Osteocyte (in vitro differentiated cells): ENCODE results near the gene TSSK2. TPM values are rescaled to one million over a fixed set of nuclear protein-coding genes. Genes with fewer than 3 reads are reported as not detected.

Experiments used
- DNase-seq: peaks from one replicate; pipeline ENCODE4 v3.0.0; 2021; ENCODE audit warnings: mixed read lengths; ENCODE audit not compliant: unreplicated experiment; ENCODE audit errors: extremely low spot score
- H3K27ac Mint-ChIP-seq: one replicate; pipeline ENCODE4 v1.8.0; 2021; ENCODE audit warnings: mild to moderate bottlenecking, mixed read lengths; ENCODE audit not compliant: unreplicated experiment
- H3K27me3 Mint-ChIP-seq: one replicate; pipeline ENCODE4 v1.8.0; 2021; ENCODE audit warnings: mixed read lengths; ENCODE audit not compliant: unreplicated experiment
- H3K36me3 Mint-ChIP-seq: one replicate; pipeline ENCODE4 v1.8.0; 2021; ENCODE audit warnings: mixed read lengths; ENCODE audit not compliant: unreplicated experiment
- H3K4me1 Mint-ChIP-seq: one replicate; pipeline ENCODE4 v1.8.0; 2021; ENCODE audit warnings: mixed read lengths; ENCODE audit not compliant: unreplicated experiment
- H3K4me3 Mint-ChIP-seq: one replicate; pipeline ENCODE4 v1.8.0; 2021; ENCODE audit warnings: mild to moderate bottlenecking, moderate library complexity, mixed read lengths; ENCODE audit not compliant: unreplicated experiment
- H3K9me3 Mint-ChIP-seq: one replicate; pipeline ENCODE4 v1.8.0; 2021; ENCODE audit warnings: mixed read lengths; ENCODE audit not compliant: unreplicated experiment
- CTCF ChIP-seq: fragments of 200-600 bp; sonication (generic); IDR thresholded peaks from 2 replicates; pipeline ENCODE4 v1.5.0; 2021; ENCODE audit warnings: antibody characterized with exemption, mild to moderate bottlenecking, moderate library complexity
- total RNA-seq: library from RNA; stranded (reverse); gene quantifications from 2 replicates; pipeline ENCODE4 v1.2.1, GENCODE V29; 2021

Gene TSSK2
- total RNA-seq, 1 donor from 2014 or later = not detected

GRCh38 chr22:19128009-19128401 is 3.1 kb upstream of the TSSK2 start:
- H3K9me3 Mint-ChIP-seq = no peaks in the 10 kb centered on the region
- no peak overlapping the region for H3K27ac Mint-ChIP-seq
- peaks cover 2% of the 10 kb centered on the region for H3K4me1 Mint-ChIP-seq
- H3K27me3 Mint-ChIP-seq = no peaks in the 10 kb centered on the region
- no peak for TF ChIP-seq CTCF
- no peak for DNase-seq
- no peak overlapping the region for H3K4me3 Mint-ChIP-seq
- H3K36me3 Mint-ChIP-seq = peaks cover 5% of the 10 kb centered on the region

DNA sequence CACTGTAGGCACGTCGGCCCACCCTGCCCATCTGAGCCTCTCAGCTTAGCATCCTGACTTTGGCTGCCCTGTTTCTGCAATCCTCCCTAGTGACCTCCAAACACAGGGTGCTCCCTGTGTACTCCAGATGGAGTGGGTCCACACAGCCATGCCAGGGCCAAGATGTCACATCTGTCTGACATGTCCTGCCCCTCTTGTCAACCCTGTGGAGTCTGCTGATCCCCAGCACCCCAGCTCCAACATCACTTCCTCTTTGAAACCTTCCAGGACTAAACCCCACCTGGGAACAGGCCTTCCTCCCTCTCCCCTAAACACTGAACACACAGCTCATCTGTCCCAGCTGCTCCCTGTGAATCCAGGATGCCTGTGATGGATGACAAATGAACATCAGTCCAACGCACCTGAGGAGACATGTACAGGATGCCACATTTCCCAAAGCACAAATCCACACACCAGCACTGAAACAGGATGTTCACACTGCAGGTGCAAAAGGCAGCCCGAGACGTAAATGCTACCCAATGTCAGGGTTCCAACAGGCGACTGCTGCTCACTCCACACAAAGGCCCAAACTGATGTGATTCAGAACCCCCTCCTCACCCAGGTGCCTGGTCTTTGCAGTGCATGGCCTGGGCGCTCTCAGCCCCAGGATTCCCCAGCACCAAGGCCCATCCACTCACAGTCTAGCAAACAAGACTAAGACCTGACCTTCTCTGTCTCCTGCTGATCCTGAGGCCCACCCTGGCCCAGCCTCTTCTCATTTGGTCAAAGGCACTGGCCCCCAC is 2.0 kb upstream of the TSSK2 start:
- no peak for DNase-seq
- peaks cover 13% of the 10 kb centered on the region for H3K36me3 Mint-ChIP-seq

DNA sequence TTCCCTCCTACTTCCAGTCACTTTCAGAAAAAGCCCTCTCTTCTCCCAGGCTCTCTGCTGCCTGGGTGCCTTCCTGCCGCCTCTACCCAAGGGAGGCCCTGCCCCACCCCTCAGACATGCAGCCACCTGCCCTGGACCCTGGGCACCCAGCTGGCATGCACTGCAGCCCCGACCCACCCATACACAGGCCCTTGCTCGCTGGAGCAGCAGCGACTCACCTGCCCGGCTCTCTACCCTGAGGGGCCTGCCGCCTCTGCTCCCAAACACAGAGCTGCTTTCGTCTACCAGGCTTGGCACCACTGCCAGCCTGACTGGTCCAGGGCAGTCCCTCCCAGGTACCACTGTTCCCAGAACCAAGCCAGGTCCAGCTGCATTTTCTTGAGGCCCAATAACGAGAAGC is 1.2 kb upstream of the TSSK2 start:
- no peak for DNase-seq
- Mint-ChIP-seq H3K36me3 (peaks cover 16% of the 10 kb centered on the region), H3K4me3 (no peak overlapping the region), H3K27me3 (no peaks in the 10 kb centered on the region), H3K9me3 (no peaks in the 10 kb centered on the region), H3K27ac (no peak overlapping the region), H3K4me1 (no peaks in the 10 kb centered on the region)
- TF ChIP-seq CTCF = no peak

More for the DNA sequence above, 2.0 kb upstream of the TSSK2 start:
- no peaks in the 10 kb centered on the region for H3K27me3 Mint-ChIP-seq
- H3K4me3 Mint-ChIP-seq = no peak overlapping the region
- TF ChIP-seq CTCF = no peak
- no peaks in the 10 kb centered on the region for H3K4me1 Mint-ChIP-seq
- no peaks in the 10 kb centered on the region for H3K9me3 Mint-ChIP-seq
- no peak overlapping the region for H3K27ac Mint-ChIP-seq

GRCh38 chr22:19131685-19132015 is 542 bp downstream of the TSSK2 start:
- no peak overlapping the region for H3K27ac Mint-ChIP-seq
- peaks cover 27% of the 10 kb centered on the region for H3K36me3 Mint-ChIP-seq
- DNase-seq = no peak
- TF ChIP-seq CTCF = no peak
- H3K9me3 Mint-ChIP-seq = no peaks in the 10 kb centered on the region
- H3K27me3 Mint-ChIP-seq = no peaks in the 10 kb centered on the region
- H3K4me3 Mint-ChIP-seq = no peak overlapping the region
- no peaks in the 10 kb centered on the region for H3K4me1 Mint-ChIP-seq

- no peak for TF ChIP-seq CTCF
- H3K4me1 Mint-ChIP-seq = no peaks in the 10 kb centered on the region
- no peak overlapping the region for H3K4me3 Mint-ChIP-seq
- no peak for DNase-seq
- no peaks in the 10 kb centered on the region for H3K9me3 Mint-ChIP-seq
- no peaks in the 10 kb centered on the region for H3K27me3 Mint-ChIP-seq
- peaks cover 32% of the 10 kb centered on the region for H3K36me3 Mint-ChIP-seq
- no peak overlapping the region for H3K27ac Mint-ChIP-seq
These were observed 1.0 kb downstream of the TSSK2 start for GRCh38 chr22:19132153-19132552.
